Measurements from ENCODE around the gene KDM7A.
"Not testable (repeated sequence)": the region's sequence is repeated elsewhere in the genome, so short reads cannot be mapped to it uniquely, and the experiment has no call there.

KDM7A gene

DNA sequence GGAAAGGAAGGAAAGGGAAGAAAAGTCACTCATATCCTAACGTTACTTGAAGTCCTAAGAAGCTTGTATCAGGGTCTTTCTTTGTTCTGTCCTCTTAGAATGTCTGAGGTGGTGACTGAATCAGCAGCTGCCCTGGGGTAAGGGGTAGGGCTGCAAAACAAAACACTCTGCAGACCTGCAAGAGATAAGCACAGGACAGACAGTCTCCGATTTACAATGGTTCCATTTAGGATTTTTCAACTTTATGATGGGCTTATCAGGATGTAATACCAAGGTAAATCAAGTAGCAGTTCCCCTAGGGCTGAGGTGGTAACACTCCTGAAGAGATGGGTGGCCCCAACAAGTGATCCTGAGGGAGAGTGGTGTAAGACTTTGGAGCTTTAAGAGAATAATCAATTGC is 16.5 kb downstream of the KDM7A start:
- no peak for DNase-seq

DNA sequence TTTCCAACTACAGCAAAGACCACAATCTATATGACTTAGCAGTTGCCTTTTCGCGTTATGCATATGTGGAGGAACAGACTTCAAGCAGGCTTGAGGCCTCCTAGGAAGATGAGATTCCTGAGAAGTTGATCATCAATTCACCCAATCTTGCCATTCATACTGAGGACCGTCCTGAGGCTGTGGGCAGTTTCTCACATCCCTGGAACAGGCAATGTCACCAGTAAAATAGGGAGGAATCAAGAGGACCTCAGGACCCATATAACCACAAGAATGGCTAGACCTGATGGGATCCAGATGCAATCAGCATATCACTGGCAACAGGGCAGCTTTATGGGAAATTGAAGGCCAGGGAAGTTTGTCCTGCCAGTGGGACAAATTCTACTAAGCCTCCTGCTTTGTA is 17.3 kb downstream of the KDM7A start:
- no peak for DNase-seq

DNA sequence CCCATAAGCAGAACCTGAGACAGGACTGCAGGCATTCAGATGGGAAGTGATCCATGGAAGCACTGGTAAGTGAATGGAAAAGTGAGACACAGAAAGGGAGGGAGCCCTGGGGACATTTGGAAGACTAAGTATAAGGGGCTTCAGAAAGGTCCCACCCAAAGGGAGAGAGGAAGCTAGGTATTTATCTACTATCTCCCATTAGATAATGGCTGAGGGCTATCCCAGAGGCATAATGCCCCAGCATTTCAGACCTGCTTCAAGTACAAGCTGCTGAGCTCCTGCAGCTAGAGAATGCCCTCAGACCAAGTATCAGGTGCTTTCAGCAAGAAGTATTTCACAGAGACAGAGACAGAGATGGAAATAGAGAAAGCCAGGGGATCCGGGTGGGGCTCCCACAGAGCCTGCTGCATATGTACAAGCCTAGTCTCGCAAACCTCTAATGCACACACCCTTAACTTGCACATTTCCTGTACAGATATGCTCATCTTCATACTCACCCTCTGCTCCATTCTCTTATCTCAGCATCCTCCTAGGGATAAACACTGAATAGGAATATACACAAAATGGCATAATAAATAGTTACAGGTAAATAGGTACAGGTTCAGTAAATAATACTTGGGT is 20.2 kb downstream of the KDM7A start:
- no peak for DNase-seq

DNA sequence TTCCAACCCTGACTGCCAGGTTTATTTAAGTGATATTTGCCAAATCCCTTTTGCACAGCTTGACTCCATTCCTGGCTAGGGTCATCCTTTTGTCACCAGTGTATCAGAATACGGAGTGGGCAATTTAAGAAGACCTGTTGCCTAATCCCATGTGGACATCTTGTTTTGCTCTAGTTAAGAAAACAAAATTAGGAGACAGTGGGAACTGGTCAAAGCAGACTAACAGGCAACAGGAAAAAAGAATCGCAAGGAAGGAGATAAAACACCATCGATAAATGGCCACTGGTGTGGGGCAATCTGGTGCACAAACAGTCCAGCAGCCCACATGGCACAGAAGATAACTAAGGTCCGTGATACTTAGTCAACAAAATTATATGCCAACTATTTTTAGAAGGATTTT is 21.4 kb downstream of the KDM7A start:
- DNase-seq: no peak

DNA sequence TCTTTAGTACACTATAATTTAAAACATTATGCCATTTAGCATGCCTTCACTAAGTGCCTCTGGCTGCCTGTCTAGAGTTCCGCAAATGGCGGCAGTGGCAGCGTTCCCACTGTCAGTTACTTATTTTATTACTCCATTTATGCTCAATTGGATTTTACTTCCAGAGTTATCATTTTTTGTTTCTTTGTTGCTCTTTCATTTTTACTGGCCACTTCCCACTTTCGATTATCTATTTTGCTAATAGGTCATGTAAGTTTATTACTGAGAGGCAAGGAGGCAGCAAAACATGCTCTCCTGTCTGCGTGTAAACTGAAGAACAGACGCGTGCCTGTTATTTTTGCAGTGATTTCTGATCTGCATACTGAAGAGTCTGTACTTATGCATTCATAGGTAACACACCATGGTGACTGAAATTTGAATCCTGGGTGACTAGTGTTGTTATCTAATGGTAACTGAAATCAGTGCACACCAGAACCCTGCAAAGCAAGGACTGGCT is 23.1 kb downstream of the KDM7A start:
- peak in 1 of 4 experiments; percentile 24 for DNase-seq

DNA sequence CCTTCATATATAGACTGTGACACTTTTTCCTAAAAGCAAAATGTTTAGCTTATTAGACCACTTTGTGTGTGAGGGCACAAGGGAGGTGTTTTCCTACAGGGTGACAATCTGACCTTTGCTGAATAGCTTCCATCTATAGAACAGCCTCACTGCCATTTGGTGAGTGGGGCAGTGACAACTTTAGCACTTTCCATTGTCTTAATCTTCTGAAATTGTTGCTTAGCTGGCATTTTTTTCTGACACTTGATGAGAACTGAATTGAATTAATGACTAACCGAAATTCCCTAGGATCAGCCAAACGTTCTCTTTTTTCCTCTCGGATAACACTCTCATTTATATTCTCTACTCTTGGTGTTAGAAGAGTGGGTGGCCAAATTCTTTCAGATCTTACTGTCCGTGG is 30.2 kb downstream of the KDM7A start:
- DNase-seq: no peak

DNA sequence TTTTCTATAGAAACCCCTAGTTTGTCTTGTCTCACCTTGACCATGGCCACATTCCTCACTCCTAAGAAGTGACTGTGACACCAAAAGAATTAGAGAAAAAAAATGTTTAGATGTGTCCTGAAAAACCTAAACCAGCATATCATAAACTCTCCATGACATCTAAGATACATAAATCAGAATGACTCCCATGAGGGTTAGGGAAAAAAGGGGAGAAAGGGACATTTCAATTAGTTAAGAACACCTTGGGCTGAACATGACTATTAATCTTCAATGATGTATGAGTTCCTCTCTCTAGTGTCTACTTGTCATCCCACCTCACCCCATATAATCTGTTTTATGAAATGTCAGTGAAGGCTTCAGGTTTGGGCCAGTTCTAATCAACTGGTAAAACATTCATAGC is 31.1 kb downstream of the KDM7A start:
- no peak for DNase-seq

DNA sequence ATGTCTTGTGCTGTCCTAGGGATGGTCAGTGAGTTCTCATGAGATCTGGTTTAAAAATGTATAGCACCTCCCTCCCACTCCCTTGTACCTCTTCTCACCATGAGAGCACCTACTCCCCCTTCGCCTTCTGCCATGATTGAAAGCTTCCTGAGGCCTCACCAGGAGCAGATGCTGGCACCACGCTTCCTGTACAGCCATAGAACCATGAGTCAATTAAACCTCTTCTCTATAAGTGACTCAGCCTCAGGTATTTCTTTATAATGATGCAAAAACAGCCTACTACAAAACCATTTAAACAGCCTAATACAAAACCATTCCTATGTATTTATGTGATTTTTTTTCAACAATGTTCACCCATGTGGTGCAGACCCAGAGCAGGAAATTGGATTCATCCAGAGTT is 32.0 kb downstream of the KDM7A start:
- no peak for DNase-seq

DNA sequence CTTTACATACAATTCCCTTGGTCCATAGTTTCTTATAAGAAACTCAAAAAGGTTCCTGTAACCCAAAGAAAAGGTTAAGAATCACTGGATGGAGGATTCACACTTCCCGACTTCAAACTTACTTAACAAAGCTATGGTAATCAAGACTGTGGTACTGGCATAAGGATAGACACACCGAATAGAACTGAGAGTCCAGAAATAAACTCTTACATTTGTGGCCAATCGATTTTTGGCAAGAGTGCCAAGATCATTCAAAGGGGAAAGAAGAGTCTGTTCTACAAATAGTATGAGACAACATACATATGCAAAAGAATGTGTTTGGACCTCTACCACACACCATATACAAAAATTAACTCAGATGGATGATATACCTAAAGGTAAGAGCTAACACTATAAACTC is 32.8 kb downstream of the KDM7A start:
- DNase-seq: no peak

DNA sequence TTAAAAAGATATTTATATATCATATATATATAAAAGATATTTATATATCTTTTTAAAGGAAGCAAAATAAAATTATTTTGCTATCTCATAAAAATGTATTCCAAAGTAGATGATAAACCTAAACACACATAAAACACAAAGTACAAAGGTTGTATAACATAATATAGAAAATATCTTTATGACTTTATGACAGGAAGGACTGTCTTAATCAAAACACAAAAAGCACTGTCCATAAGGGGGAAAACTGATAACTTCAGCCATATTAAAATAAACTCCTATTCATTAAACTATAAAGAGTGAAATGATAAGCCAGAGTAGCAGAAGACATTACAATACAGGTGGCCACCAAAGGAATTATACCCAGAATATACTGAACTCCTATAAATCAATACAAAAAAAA is 34.8 kb downstream of the KDM7A start:
- no peak for DNase-seq

DNA sequence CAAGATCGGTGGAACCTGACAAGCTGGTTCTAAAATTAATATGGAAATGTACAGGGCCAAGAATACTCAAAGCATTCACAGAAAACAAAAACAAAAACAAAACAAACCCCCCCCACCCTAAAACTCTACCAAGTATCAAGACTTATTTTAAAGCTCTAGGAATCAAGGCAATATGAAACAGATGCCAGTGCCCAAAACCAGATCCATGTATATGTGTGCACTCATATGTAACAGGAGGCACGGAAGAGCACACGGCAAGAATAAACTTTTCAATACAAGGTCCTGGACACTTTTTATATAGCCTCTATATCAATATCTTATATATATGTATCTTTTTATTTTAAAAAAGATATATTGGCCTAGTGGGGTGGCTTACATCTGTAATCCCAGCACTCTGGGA is 35.5 kb downstream of the KDM7A start:
- DNase-seq: no peak

DNA sequence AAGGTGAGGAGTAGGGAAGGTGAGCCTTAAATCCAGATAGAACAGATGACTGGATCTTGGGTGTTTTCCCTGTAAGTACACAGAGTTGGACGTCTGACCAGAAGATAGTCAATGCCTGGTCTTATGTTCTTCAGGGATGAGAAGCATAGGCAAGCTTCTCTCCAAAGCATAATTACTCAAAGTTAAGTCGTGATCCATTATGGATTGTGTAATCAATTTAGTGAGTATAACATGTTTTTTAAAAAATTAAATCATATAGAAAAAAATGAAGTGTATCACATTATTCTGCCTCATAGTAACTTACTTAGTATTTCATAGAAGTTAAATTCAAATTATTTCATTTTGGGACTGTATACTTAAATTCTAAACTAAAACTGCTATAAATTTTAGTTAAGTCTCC is 39.7 kb downstream of the KDM7A start:
- DNase-seq: no peak

DNA sequence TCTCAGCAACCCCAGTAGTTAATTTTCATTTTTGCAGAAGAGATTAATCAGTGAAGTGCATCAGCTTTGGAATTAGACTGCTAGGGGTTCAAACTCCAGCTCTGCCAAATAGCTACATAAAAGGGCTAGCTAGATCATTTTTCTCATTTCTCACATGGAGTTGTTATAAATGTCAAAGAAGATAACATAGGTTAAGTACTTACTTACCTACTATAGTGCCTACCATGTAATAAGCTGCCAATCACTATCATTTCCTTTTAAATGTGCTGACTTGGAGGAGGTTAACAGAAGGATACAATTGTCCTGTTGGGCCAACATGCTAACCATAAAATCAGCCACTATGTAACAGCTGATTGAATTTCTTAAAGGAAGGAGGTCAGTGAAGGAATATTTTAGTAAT is 40.7 kb downstream of the KDM7A start:
- no peak for DNase-seq

DNA sequence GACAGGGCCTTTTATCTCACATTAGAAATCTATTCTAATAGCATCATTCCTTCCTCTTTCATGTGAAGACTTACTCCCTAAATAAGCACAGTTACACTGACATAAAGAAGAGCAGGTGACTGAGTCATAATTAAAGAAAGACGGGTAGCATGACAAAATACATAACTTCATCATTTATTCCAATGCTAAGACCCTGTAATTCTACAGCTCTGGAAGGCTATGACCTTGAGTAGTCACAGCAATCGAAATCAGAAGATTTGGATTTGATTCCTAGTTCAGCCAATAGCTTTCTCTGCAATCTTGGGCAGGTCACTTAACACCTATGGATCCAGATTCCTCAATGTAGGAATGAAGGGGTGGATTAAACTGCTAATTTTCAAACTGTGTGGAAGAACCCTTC is 42.7 kb downstream of the KDM7A start:
- DNase-seq: no peak

DNA sequence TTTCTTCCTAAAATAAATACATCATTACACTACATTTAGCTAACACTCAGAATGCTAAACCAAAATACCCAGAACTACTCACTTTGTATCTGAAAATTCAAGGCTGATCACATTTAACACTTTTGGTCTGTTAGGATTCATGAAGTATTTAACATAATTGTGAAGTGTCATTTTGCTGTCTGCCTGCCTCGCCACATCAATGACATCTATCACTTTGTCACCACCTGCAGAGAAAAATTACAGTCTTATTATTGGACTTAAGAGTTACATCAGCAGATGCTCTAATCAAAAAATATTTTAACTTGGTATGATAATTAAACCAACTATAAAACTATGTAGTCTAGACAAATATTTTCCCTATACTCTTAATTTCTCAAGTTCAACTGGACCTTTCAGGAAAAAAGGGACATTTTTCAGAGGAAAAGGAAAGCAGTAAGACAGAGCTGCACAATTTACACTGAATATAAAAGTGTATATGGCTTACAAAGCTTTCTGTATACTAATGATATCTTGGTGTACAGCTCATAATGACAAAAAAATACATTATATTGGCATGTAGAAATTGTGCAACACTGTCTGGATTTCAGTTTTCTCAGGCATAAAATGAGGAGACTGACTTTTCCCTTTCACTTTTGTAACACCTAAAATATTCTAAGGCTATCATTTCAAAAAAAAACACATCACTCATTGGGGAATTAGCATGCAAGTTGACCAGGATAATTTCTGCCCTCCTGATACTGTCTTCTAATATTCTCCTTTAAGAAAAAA is 49.2 kb downstream of the KDM7A start:
- DNase-seq: no peak

DNA sequence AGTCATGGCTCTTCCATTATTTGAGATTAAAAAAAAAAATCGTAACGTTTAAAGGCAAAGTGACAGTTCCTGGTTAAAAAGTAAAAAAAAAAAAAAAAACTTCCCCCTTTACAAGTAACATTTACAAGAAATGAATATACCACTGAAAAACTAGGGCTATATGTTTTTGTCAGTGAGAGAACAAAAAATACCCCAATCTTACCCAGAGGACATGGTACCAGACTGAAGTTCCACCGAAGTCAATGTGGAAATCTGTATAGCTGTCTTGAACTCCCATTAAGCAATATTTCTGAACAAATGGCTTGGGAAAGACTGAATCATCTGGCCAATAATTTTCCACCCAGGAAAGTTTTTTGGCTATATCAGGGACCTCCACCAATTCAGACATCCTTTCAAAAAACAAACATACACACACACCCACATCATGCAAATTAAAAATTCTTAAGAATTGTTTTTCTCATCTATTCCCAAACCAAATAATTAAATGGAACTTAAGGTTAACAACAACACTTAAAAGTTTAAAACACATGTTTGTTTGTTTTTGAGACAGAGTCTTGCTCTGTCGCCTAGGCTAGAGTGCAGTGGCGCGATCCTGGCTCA is 50.2 kb downstream of the KDM7A start:
- no peak for DNase-seq

DNA sequence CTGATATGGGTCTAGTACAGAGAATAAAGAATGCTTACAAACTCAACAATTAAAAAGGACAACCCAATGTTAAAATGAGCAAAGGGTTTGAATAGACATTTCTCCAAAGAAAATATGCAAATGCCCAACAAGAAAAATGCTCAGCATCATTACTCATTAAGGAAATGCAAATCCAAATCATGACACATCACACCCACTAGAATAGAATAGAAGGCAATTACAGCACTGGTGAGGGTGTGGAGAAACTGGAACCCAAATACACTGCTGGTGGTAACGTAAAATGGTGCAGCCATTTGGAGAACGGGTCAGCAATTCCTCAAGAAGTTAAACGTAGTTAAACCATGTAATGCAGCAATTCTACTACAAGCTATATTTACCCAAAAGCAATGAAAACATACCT is 53.8 kb downstream of the KDM7A start:
- no peak for DNase-seq

DNA sequence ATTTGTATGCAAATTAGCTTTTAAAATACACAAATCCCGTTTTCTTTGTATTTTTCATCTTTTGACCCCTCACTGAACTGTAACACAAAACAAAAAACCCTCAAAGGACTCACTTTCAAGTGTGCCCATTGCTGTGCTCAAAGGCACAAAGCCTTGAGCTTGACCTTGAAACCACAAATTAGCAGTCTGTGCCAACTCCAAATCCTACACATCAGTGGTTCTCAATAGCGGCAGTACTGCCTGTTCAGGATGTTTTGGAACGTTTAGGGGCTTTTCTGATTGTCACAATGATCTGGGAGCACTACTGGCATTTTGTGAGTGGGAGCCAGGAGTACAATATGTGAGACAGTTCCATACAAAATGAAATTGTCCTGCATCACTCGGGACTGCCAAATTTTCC is 55.5 kb downstream of the KDM7A start:
- DNase-seq: no peak

DNA sequence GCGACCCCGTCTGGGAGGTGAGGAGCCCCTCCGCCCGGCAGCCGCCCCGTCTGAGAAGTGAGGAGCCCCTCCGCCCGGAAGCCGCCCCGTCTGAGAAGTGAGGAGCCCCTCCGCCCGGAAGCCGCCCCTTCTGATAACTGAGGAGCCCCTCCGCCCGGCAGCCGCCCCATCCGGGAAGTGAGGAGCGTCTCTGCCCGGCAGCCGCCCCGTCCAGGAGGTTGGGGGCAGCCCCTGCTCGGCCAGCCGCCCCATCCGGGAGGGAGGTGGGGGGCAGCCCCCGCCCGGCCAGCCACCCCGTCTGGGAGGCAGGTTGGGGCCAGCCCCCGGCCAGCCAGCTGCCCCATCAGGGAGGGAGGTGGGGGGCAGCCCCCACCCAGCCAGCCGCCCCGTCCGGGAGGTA is 62.0 kb downstream of the KDM7A start:
- not testable (repeated sequence) for DNase-seq

DNA sequence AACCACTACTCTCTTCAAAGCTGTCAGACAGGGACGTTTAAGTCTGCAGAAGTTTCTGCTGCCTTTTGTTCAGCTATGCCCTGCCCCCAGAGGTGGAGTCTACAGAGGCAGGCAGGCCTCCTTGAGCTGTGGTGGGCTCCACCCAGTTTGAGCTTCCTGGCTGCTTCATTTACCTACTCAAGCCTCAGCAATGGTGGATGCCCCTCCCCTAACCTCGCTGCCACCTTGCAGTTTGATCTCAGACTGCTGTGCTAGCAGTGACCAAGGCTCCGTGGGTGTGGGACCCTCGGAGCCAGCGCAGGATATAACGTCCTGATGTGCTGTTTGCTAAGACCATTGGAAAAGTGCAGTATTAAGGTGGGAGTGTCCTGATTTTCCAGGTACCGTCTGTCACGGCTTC is 68.0 kb downstream of the KDM7A start:
- DNase-seq: not testable (repeated sequence)

DNA sequence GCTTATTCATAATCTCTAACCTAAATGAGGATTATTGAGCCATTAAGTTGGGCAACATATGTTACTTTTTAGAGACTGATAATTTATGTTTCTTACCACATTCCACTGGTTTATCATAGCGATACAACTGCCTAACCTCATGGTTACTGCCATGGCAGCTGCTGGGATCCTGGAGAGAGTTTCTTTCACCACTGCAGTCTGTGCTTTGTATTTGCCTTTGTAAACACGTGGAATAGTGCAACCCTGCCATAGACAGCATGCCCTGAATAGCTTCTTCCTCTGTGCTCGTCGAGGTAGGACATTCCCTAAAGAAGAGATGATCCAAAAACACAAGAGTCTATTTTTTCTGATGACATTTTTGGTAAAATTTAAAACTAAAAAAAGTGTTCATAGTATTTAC is 80.3 kb downstream of the KDM7A start:
- DNase-seq: no peak

DNA sequence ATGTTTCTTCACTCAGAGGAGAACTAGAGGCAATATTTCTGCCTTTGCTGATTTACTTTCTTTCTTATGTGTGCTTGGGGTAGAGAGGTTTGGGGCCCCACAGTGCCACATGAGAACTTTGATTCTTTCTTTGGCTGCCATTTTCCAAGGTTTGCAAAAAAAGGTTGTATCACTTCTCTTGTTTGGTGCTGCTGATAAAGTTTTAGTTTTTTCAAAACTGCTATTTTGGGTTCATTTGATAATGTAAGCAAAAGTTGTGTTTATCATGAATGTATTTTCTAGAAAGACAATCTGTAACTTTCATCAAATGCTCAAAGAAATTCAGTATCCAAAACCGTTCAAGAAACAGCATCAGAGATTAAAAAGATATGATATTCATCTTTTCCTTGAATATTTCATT is 83.4 kb downstream of the KDM7A start:
- no peak for DNase-seq

DNA sequence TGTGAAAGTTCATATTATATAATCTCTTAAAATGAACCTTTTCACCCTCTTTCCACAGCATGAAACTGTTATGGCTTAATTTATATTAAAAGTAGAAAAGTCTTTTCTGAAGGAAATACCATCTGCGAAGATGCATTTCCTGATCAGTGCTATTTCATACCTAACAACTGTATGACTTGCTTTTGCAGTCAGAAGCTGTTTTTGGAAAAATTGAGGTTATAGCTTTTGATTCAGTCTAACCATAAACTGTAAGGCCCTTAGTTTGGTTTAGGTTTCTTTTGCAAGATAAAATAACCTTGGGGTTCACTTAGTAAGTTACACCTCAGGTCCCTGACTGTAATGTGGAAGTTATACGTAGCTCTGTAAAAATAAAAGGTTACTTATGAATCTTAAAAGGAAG is 91.3 kb downstream of the KDM7A start:
- DNase-seq: no peak

DNA sequence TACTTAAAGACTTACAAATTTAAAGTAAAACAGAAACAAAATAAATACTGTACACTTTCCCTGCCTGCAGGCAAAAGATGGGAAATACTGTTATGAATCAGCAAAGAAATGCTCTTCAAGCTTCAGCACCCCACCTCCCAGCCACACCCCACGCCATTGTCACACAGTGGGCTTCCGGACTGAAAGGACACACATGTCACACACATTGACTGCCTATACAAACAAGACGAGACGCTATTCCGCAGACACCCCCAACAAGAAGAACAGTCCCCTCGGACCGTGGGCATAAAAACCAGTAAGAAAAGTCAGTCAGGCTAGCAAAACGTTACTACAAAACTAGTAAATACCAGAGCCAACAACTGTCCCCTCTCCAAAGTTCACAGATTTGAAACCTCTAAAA is 91.8 kb downstream of the KDM7A start:
- no peak for DNase-seq
